ENCODE measurements around the gene RAB30. TPM values are rescaled to one million over a fixed set of nuclear protein-coding genes. Genes with fewer than 3 reads are reported as not detected.

RAB30 gene, protein sequence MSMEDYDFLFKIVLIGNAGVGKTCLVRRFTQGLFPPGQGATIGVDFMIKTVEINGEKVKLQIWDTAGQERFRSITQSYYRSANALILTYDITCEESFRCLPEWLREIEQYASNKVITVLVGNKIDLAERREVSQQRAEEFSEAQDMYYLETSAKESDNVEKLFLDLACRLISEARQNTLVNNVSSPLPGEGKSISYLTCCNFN
- total RNA-seq = 10 to 100 TPM; 14.2 to 15.3 TPM
- polyA plus RNA-seq (ENCODE audit: insufficient read length in 6 of 6) = 10 to 100 TPM; 11.3 to 15.9 (median 14.2) TPM
- long read RNA-seq, donor 1, full-length matches to known transcripts = 5 of 5 reads
- long read RNA-seq, donor 1, partial matches to known transcripts = 0 of 5 reads
- long read RNA-seq, donor 1, other reads (novel, unspliced or antisense) = 0 of 5 reads
- long read RNA-seq, donor 2, full-length matches to known transcripts = 3 of 3 reads
- long read RNA-seq, donor 2, partial matches to known transcripts = 0 of 3 reads
- long read RNA-seq, donor 2, other reads (novel, unspliced or antisense) = 0 of 3 reads
- long read RNA-seq, donor 3, partial matches to known transcripts = 0 of 2 reads
- long read RNA-seq, donor 3, other reads (novel, unspliced or antisense) = 0 of 2 reads
- long read RNA-seq, donor 4, partial matches to known transcripts = 0 of 4 reads
- long read RNA-seq, donor 4, other reads (novel, unspliced or antisense) = 0 of 4 reads
- long read RNA-seq, donor 5, transcript RAB30-205 (5 exons, 792 nt) = major isoform, 5 of 5 reads
- long read RNA-seq, donor 5, partial matches to known transcripts = 0 of 5 reads
- long read RNA-seq, donor 5, other reads (novel, unspliced or antisense) = 0 of 5 reads
- long read RNA-seq, donor 6, partial matches to known transcripts = 0 of 3 reads
- long read RNA-seq, donor 6, other reads (novel, unspliced or antisense) = 0 of 3 reads
- long read RNA-seq, donor 7, partial matches to known transcripts = 0 of 2 reads
- long read RNA-seq, donor 7, other reads (novel, unspliced or antisense) = 0 of 2 reads
- long read RNA-seq, donor 8, full-length matches to known transcripts = 4 of 4 reads
- long read RNA-seq, donor 8, partial matches to known transcripts = 0 of 4 reads
- long read RNA-seq, donor 8, other reads (novel, unspliced or antisense) = 0 of 4 reads
- long read RNA-seq, donor 9 = 0 reads
- long read RNA-seq, donor 10, full-length matches to known transcripts = 3 of 3 reads
- long read RNA-seq, donor 10, partial matches to known transcripts = 0 of 3 reads
- long read RNA-seq, donor 10, other reads (novel, unspliced or antisense) = 0 of 3 reads
- long read RNA-seq, donor 11, transcript RAB30-205 (5 exons, 792 nt) = major isoform, 8 of 16 reads
- long read RNA-seq, donor 11, partial matches to known transcripts = 5 of 16 reads
- long read RNA-seq, donor 11, other reads (novel, unspliced or antisense) = 0 of 16 reads
- long read RNA-seq, donor 12, partial matches to known transcripts = 0 of 2 reads
- long read RNA-seq, donor 12, other reads (novel, unspliced or antisense) = 0 of 2 reads

DNA sequence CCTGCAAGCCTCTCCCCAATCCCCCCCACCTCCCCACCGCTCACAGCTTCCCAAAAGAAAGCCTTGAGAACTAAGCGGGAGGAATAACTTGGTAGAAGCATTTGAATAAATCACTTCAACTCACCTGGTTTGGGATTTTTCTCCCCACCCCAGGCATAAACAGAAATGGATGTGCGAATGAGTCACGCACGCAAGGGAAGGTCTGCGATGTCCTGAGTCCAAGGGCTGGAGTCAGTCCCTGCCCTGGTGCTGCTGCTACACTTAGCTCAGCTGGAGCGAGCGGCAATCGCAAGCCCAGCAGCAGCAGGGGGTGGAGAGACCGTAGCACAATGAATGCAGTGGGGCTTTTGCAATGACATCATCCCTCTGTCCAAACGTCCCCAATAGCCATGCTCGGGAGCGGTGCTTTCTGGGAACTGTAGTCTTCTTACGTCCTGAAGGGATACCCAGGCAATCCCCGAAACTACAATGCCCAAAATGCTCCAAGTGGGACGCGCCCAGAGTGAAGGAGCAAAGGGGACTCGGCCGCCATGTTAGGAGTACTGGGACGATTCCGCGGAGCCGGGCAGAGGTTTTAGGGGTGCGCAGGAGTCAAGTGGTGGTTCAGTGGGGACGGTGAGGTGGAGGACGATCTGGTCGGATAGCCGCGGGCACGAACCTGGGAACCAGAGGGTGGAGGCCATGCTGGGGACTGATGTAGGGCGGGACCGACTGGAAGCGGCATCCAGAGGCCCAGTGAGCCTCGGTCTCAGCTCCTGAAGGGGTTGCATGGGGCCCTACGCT is at the start of gene RAB30:
RAB30 (minus strand) TSS at position 331 of the 783 bp plus-strand sequence. CDS start 74,581 bp downstream, outside the sequence.
- DNase-seq (peak; percentile 92 to 100 (median 98)), ATAC-seq (peak; percentile 98)
- H3K36me3 ChIP-seq = peaks cover 0 to 17% of the 10 kb centered on the region in 2 donors
- no peaks in the 10 kb centered on the region for H3K9me3 ChIP-seq
- H3K4me3 ChIP-seq = peak within 1 kb of the TSS; percentile 52 to 89
- H3K27me3 ChIP-seq = peaks cover 0 to 12% of the 10 kb centered on the region in 2 donors
- H3K4me1 ChIP-seq = peaks cover 15 to 60% of the 10 kb centered on the region in 2 donors
- peak within 1 kb of the TSS; percentile 86 to 89 for H3K27ac ChIP-seq
- TF ChIP-seq, protein P1, sequence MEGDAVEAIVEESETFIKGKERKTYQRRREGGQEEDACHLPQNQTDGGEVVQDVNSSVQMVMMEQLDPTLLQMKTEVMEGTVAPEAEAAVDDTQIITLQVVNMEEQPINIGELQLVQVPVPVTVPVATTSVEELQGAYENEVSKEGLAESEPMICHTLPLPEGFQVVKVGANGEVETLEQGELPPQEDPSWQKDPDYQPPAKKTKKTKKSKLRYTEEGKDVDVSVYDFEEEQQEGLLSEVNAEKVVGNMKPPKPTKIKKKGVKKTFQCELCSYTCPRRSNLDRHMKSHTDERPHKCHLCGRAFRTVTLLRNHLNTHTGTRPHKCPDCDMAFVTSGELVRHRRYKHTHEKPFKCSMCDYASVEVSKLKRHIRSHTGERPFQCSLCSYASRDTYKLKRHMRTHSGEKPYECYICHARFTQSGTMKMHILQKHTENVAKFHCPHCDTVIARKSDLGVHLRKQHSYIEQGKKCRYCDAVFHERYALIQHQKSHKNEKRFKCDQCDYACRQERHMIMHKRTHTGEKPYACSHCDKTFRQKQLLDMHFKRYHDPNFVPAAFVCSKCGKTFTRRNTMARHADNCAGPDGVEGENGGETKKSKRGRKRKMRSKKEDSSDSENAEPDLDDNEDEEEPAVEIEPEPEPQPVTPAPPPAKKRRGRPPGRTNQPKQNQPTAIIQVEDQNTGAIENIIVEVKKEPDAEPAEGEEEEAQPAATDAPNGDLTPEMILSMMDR (IDR thresholded peaks at IDR 0.05) = no peak
- intact Hi-C loops (cut with DNase I) = no loop called here

DNA sequence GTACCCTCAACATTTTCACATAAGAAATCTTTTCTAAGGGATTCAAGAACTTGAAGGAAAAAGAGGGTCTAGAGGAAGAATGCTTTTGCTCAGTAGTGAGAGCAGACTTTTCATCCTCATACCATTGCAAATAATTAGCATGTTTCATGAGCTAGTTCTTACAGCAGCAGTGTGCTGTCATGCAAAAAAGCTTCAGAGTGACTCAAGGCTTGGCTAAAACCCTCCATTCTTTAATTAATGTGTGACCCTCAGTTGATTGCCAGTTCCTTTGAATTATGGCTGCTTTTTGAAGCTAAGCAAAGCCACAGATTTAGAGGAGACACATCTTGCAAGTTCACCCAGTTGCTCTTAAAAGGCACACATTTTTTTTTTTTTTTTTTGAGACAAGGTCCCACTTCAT is 48.6 kb upstream of the RAB30 start:
- Histone ChIP-seq H3K4me1 (peaks cover 0 to 23% of the 10 kb centered on the region in 2 donors), H3K27me3 (no peaks in the 10 kb centered on the region), H3K27ac (no peak overlapping the region), H3K36me3 (no peaks in the 10 kb centered on the region), H3K4me3 (no peak overlapping the region), H3K9me3 (no peaks in the 10 kb centered on the region)
- TF ChIP-seq, protein P1 (IDR thresholded peaks at IDR 0.05) = no peak
- DNase-seq = no peak
- no peak for ATAC-seq
- intact Hi-C loops (cut with DNase I) = no loop called here

DNA sequence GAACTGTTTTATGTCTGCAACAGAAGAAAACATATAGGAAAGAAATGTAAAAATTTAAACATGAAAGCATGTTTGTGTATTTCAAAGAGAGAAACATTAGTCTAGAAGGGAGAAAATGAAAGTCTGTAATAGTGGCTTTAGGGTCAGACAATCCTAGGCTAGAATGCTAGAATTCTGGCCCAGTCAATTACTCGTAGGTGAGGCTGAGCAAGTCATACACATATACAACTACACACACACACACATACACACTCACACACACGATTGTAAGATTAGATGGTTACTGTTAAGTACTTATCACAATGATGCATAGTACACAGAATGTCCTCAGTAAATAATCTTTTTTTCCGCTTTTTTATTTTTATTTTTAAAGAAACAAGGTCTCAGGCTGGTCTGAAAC is 47.5 kb upstream of the RAB30 start:
- intact Hi-C loops (cut with DNase I) = no loop called here
- TF ChIP-seq, protein P1 (IDR thresholded peaks at IDR 0.05) = no peak
- DNase-seq = no peak
- Histone ChIP-seq H3K4me1 (peaks cover 0 to 26% of the 10 kb centered on the region in 2 donors), H3K9me3 (no peaks in the 10 kb centered on the region), H3K36me3 (no peaks in the 10 kb centered on the region), H3K27ac (no peak overlapping the region), H3K4me3 (no peak overlapping the region), H3K27me3 (no peaks in the 10 kb centered on the region)
- ATAC-seq = no peak

DNA sequence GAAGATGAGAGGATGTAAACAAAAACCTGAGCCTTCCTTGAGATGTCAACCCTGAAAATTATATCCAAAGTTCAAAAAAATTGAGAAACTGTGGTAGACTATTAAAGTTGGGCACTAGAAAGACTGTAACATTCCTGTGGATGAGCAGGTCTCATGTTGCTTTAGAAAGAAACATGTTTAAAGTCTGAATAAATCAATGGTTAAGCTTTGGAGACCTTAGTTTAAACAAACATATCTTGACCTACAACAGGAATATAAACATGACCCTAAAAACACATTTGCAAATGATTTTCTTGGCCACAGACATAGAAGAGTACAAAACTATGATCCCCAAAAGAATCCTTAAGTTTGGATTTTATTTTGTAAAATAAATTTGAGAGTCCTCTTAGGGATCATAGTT is 47.1 kb upstream of the RAB30 start:
- no peaks in the 10 kb centered on the region for H3K9me3 ChIP-seq
- H3K4me1 ChIP-seq = peaks cover 0 to 26% of the 10 kb centered on the region in 2 donors
- TF ChIP-seq, protein P1 (IDR thresholded peaks at IDR 0.05) = no peak
- DNase-seq (no peak), ATAC-seq (no peak)
- no peak overlapping the region for H3K4me3 ChIP-seq
- H3K27me3 ChIP-seq = no peaks in the 10 kb centered on the region
- H3K36me3 ChIP-seq = no peaks in the 10 kb centered on the region
- intact Hi-C loops (cut with DNase I) = no loop called here
- no peak overlapping the region for H3K27ac ChIP-seq
